EH (cell line): ENCODE data around the gene CDH16.
A peak's percentile ranks its signal among the peaks of the same experiment; 100 is the strongest.
"Not testable (repeated sequence)": the region's sequence is repeated elsewhere in the genome, so short reads cannot be mapped to it uniquely, and the experiment has no call there.

Experiments
- DNase-seq: peaks from one replicate; pipeline ENCODE4 v3.0.0-alpha.2; 2015; ENCODE audit warnings: low read depth

The CDH16 gene

DNA sequence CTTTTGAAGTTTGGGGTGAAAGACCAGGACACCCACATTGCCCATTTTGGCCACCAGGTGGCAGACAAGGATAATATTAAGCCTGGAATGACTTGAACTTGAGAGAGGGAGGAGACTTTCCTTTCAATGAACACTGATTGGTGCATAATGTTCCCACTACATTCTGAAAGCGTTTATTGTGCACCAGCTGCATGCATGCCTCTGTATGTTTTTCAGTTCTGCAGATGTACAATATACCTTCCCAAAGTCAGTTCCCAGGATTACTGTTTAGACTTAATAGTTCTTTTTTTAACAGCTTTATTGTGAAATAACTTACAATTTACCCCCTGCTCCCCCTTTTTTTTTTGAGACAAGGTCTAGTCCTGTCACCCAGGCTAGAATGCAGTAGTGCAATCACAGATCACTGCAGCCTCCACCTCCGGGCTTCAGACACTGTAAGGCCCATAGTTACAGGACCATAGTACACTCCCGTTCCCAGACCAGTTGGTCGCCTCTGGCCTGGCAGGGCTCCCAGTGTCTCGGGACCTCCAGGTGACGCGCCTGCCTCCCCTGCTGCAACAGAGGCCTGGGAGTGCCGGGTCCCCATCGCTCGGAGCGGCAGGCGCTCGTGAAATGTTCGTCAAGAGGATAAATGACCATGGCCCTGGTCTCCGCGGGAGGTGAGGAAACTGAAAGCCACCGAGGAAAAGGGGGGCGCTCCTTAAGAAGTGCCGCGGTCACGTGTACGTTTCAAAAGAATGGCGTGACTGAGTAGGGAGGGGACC, 28.8 kb upstream of the CDH16 start:
- peak; percentile 84 for DNase-seq

DNA sequence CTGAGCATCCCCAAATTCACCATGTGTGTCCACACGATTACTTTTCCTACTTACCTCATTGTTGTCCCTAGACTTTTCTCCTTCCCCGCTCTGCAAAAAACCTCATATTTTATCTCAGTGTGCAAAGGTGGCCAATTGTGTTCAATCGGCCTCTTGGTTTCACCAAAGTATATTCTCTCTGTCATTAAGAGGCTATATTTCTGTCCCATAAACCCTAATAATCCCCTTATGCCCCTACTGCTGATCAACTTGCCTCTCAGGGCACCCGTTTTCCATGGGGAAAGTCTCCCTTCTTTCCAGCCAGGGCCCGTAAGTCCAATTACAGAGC, 28.3 kb upstream of the CDH16 start:
- DNase-seq: no peak

DNA sequence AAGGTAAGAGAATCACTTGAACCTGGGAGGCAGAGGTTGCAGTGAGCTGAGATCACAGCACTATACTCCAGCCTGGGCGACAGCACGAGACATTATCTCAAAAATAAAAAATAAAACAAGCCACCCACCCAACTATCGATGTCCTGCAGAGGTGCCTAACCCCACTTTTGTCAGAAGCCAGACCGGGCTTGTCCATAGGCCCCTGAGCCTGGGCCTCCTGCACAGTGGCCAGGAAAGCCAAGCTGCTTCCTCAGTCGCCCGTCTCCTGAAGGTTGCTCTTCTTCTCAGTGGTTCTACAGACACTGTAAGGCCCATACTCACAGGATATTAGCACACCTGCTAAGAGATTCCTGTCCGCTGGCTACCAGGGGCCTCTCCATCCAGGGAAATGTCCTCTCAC, 27.9 kb upstream of the CDH16 start:
- no peak for DNase-seq

DNA sequence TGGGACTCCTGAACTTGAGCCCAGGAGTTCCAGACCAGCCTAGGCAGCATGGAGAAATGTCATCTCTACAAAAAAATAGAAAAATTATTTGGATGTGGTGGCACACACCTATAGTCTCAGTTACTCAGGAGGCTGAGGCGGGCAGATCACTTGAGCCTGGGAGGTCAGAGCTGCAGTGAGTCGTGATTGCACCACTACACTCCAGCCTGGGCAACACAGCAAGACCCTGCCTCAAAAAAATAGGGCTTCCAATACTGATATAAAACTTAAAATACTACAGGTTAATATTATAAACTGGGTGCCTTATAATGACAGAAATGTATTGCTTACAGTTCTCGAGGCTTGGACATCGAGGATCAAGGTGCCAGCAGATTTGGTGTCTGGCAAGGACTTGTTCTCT, 27.3 kb upstream of the CDH16 start:
- DNase-seq: no peak

DNA sequence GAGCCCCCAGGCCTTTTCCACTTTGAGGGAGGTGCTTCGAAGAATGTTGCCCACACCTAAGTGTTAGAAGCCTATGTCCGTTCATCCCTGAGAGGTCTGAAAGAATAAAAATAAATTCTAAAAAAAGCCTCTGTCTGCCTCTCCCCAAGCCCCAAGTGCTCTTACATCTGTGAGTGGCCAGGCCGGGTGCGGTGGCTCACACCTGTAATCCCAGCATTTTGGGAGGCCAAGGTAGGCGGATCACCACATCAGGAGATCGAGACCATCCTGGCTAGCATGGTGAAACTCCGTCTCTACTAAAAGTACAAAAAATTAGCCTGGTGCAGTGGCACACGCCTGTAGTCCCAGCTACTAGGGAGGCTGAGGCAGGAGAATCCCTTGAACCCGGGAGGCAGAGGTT, 26.3 kb upstream of the CDH16 start:
- DNase-seq: not testable (repeated sequence)

DNA sequence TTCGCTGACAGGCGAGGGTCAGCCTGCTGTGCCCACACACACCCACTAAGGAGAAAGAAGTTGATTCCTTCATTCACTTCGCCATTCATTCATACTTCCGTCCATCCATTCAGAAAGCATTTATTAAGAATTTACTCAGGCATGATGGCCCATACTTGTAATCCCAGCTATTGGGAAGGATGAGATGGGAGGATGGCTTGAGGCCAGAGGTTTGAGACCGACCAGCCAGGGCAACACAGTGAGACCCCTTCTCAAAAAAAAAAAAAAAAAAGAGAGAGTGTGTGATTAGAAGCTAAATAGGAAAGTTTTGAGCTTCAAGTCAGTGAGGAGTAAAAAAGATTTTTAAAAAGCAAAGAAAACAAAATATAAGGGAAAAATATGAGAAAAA, 25.4 kb upstream of the CDH16 start:
- no peak for DNase-seq

DNA sequence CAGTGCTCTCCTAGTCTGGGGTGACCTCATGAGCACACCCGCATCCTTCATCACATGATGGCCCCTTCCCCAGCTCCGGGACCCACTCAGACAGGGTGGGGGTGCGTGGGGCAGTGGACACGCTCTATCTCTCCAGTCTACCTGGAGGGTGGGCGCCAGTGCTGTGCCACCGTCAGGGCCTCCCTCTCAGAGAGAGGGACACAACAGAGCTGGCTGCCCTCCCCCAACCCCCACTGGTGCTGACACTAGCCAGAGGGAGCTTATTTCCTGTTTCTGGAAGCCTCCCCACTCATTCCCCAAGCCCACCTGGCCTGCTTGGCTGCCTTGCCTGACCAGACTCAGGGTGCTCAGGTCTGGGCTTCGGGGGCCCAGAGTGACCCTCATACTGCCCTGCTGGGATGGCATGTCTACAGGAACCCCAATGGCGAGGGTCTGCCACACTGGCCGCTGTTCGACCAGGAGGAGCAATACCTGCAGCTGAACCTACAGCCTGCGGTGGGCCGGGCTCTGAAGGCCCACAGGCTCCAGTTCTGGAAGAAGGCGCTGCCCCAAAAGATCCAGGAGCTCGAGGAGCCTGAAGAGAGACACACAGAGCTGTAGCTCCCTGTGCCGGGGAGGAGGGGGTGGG, 24.9 kb upstream of the CDH16 start:
- DNase-seq: no peak

DNA sequence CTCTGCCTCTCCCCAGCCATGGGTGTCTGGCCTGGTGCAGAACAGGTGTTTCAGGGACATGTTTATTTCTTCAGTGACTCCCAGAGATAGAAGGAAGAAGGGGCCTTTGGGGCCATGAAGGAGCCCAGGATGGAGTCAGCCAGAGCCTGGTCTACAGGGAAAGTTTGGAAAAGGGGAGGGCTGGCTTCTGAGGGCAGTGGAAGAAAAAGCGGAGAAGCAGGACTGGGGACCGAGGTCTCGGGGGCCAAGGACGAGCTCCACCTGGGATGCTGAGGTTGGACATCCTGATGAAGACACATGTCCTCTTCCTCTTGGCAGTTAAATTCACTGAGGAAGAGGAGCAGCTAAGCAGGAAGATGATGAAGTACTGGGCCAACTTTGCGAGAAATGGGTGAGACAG, 24.3 kb upstream of the CDH16 start:
- DNase-seq: no peak

DNA sequence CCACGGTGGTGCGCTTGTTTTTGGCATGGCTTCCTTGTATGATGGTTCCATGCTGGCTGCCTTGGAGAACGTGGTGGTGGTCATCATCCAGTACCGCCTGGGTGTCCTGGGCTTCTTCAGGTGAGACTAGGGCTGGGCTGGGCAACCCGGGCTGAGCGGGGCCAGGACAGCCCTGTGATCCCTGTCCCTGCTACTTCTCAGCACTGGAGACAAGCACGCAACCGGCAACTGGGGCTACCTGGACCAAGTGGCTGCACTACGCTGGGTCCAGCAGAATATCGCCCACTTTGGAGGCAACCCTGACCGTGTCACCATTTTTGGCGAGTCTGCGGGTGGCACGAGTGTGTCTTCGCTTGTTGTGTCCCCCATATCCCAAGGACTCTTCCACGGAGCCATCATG, 21.6 kb upstream of the CDH16 start:
- no peak for DNase-seq

DNA sequence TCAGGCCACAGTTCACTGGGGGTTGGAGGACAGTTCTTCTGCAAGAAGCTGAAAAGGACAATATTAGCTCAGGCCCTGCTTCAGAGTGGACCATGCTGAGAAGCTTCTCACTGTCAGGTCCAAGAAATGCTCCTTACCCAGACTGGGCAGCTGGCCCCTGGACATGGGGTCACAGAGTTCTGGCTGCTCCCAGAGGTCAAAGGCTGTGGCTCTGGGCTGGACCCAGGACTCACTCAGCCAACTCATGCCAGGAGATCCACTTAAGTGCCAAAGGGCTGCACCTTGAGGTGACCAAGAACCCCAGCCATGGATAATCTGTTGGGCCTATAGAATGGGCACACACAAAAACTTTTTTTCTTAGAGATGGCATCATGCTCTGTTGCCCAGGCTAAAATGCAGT, 20.7 kb upstream of the CDH16 start:
- DNase-seq: no peak

DNA sequence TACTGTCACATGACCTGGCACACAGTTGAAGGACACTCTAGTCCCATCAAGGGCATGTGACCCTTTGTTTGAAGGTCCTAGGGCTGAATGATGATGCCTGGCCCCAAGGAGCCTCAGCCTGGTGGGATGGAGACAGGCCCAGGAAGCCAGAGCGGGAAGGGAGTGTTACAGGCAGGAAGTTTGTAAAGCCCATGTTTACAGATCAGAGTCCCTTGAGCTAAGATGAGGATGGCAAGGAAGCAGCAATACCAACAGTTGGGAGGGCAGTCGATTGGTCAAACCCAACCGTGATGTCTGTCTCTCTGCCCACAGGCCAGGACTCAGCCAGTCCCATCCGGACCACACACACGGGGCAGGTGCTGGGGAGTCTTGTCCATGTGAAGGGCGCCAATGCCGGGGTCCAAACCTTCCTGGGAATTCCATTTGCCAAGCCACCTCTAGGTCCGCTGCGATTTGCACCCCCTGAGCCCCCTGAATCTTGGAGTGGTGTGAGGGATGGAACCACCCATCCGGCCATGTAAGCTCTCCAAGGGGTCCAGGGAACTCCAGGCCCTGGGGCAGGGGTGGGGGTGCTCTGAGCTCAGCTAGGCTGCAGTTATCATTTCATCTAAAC, 19.1 kb upstream of the CDH16 start:
- DNase-seq: no peak

DNA sequence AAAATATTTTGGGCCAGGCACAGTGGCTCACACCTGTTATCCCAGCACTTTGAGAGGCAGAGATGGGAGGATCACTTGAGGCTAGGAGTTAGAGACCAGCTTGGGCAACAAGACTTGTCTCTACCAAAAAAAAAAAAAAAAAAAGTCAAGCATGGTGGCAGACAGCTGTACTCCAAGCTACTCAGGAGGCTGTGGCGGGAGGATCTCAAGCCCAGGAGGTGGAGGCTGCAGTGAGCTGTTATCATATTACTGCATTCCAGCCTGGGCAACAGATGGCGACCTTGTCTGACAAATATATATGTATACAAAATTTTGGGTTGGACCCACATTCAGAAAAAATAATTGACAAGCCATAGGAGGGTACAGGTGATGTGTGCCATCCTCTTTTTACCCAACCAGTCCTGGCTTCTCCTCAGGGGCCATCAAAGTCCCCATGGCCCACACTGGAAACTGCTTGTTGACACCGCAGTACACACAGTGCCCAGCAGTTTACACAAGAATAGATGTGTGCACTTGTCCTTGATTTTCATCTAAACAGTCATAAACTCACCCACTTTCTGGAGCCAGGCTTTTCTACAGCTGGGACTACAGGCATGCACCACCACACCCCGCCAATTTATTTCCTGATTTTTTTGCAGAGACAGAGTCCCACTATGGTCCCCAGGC, 18.3 kb upstream of the CDH16 start:
- DNase-seq: no peak

DNA sequence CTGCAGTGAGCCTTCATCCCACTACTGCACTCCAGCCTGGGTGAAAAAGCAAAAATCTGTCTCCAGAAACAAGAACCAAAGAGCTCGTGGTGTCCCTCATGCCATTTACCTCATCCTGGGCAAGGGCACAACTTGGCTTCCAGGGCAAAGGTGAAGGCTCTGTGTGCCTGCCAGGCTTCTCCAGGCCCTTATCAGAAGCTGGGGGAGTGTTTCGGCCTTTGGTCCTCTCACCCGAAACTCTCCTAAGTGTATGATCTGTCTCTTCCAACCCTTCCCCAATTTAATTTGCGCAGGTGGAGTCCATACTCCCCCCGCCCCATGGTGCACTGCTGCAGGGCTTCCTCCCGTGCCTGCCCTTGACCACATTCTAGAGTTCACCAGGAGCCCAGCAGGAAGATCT, 17.8 kb upstream of the CDH16 start:
- DNase-seq: no peak

DNA sequence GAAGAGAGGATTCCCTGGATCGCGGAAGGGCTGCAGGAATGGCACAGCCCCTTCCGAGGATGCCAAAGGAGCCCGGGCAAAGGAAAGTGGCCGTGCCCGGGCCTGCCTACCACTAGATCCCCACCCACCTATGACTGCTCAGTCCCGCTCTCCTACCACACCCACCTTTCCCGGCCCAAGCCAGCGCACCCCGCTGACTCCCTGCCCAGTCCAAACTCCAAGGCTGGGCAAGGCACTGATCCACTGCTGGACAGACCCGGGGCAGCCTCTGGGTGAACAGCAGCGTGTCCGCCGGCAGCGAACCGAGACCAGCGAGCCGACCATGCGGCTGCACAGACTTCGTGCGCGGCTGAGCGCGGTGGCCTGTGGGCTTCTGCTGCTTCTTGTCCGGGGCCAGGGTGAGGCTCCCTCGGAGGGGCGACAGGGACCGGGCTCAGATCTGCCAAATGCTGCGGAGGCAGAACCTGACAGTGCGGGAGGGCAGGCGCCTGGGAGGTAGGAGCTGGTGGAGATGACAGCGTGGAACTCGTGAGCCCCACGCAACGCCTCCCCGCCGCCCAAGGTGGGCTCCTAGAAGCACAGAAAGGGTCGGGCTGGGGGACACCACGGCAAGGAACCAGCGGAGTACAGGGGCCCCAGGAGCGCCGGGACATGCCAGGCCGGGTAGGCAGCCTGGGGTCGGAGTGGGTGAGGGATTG, 16.8 kb upstream of the CDH16 start, which contains the start of gene CES2:
CES2 (plus strand) TSS at position 203 of the 698 bp plus-strand sequence; CDS start at position 323, 120 bp downstream.
- peak; percentile 53 for DNase-seq

DNA sequence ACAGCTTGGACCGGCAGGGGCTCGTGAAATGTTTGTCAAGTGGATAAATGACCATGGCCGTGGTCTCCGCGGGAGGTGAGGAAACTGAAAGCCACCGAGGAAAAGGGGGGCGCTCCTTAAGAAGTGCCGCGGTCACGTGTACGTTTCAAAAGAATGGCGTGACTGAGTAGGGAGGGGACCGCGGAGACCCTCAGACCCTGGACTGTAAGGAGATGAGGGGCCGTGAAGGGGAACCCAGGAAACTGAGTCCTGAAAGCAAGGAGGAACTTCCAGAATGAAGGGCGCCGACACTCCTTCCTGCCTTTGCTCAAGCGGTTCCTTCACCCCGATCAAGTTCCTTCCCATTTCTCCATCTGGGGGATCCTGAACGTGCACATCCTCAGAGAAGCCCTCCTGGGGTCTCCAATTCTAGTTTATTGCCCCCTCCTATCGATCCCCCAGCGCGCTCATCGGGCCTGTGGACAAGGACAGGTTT, 16.2 kb upstream of the CDH16 start:
- not testable (repeated sequence) for DNase-seq

DNA sequence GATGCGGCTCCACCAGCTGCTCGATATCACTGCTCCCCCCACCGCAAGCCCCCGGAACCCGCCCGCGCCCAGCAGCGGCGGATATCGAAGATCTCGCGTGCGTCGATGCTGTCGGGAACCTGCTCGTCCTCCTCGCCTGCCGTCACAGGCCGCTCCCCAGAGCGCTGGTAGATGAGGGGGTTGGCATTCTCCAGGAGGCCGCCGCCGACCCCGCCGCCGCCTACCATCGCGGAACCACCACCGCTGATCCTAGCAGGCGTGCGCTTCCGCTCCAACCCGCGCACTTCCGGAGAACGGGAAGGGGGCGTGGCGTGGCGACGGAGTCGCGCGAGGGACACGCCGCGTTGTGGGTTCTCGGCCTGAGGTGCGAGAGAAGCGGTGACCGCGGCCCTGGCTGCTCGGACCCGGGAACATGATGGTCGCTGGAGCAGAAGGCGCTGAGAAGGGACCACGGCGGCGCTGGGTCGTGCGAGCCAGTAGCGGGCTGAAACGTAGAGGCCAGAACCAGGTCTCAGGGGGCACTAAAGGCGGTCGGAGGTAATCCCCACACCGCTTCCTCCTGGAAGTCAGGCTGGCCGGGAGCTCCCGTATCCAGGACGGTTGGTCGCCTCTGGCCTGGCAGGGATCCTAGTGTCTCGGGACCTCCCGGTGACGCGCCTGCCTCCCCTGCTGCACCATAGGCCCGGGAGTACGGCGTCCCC, 15.6 kb upstream of the CDH16 start, which contains the start of gene CIAO2B:
CIAO2B (minus strand) TSS at position 265 of the 701 bp plus-strand sequence; CDS start at position 227, 38 bp downstream.
- DNase-seq: peak; percentile 83

DNA sequence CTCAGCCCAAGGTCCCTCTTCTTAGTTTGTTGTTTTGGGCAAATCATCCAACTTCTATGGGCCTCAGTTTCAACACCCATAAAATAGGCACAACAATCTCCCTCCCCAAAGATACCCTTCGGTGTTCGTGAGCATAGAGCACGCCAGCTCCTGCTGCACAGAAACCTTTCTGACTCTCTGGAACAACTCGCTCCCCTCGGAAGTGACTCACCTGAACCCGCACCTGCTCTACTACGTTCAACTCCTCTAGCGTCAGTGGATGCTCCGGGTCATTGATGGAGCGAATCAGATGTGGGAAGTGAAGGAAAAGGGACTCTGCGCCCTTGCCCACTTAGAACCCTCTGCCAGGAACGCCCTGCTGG, 15.1 kb upstream of the CDH16 start:
- no peak for DNase-seq

DNA sequence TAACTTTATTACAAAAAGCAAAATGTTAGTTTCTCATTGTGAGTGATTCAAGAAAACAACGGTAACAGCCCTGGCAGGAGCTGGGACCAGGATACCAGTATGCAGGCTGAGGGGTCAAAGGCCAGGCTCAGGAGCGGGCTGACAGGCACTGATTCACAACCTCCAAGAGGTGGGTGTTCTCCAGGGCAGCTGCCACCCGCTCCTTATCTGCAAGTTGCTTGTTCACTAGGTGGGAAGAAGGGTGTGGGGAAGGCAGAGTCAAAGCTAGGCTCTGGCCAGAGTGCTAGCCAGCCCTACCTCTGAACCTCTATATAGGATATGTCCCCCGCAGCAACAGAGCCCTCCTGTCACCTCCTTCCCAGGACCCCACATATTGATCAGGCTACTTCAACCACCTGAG, 13.4 kb upstream of the CDH16 start:
- no peak for DNase-seq

DNA sequence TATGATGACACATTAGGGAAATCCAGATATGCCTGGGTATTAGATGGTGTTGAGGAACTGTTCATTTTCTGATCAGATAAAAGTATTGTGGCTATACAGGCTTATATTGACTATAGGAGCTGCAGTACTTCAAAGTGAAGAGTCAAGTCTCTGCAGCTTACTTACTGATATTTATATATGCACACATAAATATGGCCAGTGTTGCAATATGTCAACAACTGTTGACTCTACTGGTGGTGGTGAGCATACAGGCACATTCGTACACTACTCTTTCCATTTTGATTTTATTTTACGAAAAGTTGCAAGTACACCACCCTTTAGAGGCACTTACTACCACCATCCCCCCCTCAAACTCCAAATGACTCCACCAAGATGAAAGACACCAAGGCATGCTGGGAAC, 13.0 kb upstream of the CDH16 start:
- DNase-seq: no peak

DNA sequence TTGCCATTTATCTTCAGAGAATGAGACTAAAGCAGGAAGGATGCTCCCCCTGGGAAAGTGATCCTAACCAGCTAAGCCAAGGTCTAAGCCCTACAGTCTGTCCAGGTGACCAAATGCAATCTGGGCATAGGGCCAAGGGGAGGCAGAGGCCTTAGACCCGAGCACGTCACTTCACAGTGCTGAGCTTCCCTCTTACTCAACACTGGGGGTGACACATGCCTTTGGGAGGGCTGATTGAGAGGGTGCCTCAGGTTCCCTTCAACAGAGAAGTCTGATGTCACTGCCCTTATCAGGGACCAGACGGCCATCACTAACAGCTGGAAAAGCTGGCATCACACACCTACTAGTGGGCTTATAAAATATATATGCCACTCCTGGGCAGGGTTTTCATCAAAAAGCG, 11.5 kb upstream of the CDH16 start:
- no peak for DNase-seq

DNA sequence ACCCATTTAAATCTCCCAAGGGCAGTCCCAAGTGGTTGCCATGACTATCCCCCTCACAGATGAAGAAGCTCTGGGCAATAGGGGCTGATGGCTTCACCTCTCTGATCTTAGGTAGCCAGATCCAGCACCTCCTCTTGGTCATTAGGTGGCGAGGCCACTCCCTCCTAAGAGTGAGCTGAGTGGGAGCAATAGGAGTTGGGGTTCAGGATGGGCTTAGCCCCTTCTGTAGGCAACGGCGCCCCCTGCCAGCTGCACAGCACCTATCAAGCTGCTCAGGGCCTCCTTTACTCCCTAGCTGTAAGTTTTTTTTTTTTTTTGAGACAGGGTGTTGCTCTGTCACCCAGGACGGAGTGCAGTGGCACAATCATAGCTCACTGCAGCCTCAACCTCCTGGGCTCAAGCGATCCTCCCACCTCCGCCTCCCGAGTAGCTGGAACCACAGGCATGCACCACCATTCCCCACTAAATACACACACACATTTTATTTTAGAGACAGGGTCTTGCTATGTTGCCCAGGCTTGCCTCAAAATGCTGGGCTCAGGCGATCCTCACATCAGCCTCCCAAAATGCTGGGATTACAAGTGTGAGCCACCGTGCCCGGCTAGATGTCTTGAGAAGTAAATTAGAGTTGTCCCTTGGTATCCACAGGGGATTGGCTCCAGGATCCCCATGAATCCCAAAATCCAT, 10.2 kb upstream of the CDH16 start:
- DNase-seq: peak; percentile 45
